DOHH2 (cell line): Measurements from ENCODE around the gene WDR62.

Source experiments
- H3F3A ChIP-seq: fragments of 200-600 bp; sonication (generic), shearing (Covaris generic); 2 replicates; pipeline ENCODE4 v1.6.0; 2016; ENCODE audit warnings: antibody characterized with exemption, mild to moderate bottlenecking; ENCODE audit not compliant: control insufficient read depth, insufficient read depth
- H3K27ac ChIP-seq: fragments of 200-600 bp; sonication (generic); 2 replicates; pipeline ENCODE4 v1.5.1; 2014; ENCODE audit warnings: low read depth, mild to moderate bottlenecking, low read length, moderate library complexity
- H3K27me3 ChIP-seq: fragments of 200-600 bp; sonication (generic); 2 replicates; pipeline ENCODE4 v1.6.1; 2014; ENCODE audit warnings: mild to moderate bottlenecking, low read length, mixed read lengths; ENCODE audit not compliant: control insufficient read depth
- H3K36me3 ChIP-seq: fragments of 200-600 bp; sonication (generic); 2 replicates; pipeline ENCODE4 v1.6.1; 2014; ENCODE audit warnings: mild to moderate bottlenecking, low read length, moderate library complexity, mixed read lengths; ENCODE audit not compliant: control insufficient read depth
- H3K4me1 ChIP-seq: fragments of 200-600 bp; sonication (generic); 2 replicates; pipeline ENCODE4 v1.6.1; 2014; ENCODE audit warnings: mild to moderate bottlenecking, low read length, mixed read lengths; ENCODE audit not compliant: control insufficient read depth
- H3K4me2 ChIP-seq: fragments of 200-600 bp; sonication (generic); 2 replicates; pipeline ENCODE4 v1.6.0; 2014; ENCODE audit warnings: mild to moderate bottlenecking, low read length, moderate library complexity
- H3K4me3 ChIP-seq: fragments of 200-600 bp; sonication (generic); 2 replicates; pipeline ENCODE4 v1.5.1; 2014; ENCODE audit warnings: mild to moderate bottlenecking, low read length, mixed read lengths
- H3K79me2 ChIP-seq: fragments of 200-600 bp; sonication (generic); 2 replicates; pipeline ENCODE4 v1.6.1; 2014; ENCODE audit warnings: mild to moderate bottlenecking, low read length, mixed read lengths; ENCODE audit not compliant: control insufficient read depth
- H3K9me2 ChIP-seq: fragments of 200-600 bp; sonication (generic); replicated peaks from 2 replicates; pipeline ENCODE4 v1.6.1; 2014; ENCODE audit warnings: mild to moderate bottlenecking, low read length, mixed read lengths; ENCODE audit not compliant: control insufficient read depth
- H3K9me3 ChIP-seq: fragments of 200-600 bp; sonication (generic); 2 replicates; pipeline ENCODE4 v1.6.1; 2014; ENCODE audit warnings: antibody characterized with exemption, low read length, mixed read lengths; ENCODE audit not compliant: control insufficient read depth, insufficient read depth
- H4K20me1 ChIP-seq: fragments of 200-600 bp; sonication (generic); 2 replicates; pipeline ENCODE4 v1.6.0; 2014; ENCODE audit warnings: low read depth, mild to moderate bottlenecking, antibody characterized with exemption, low read length, moderate library complexity; ENCODE audit not compliant: control insufficient read depth, insufficient read depth
- CTCF ChIP-seq: fragments of 200-600 bp; sonication (generic); IDR thresholded peaks from one replicate; pipeline ENCODE4 v1.5.1; 2014; ENCODE audit warnings: antibody characterized with exemption, mild to moderate bottlenecking, low read depth, low read length; ENCODE audit not compliant: poor library complexity, severe bottlenecking
- EZH2phosphoT487 ChIP-seq: fragments of 200-600 bp; sonication (generic); IDR thresholded peaks from 2 replicates; pipeline ENCODE4 v1.6.1; 2017; ENCODE audit warnings: borderline replicate concordance, mild to moderate bottlenecking, antibody characterized with exemption, low read length, moderate library complexity, mixed read lengths

Gene WDR62

GRCh38 chr19:36101550-36102327 lies 47.0 kb downstream of the WDR62 start:
- Histone ChIP-seq H3K9me2 (no peaks in the 10 kb centered on the region), H3K36me3 (peaks cover 77% of the 10 kb centered on the region)

GRCh38 chr19:36103040-36103626 lies 48.4 kb downstream of the WDR62 start:
- Histone ChIP-seq H3K79me2 (no peaks in the 10 kb centered on the region), H3F3A (no peaks in the 10 kb centered on the region), H3K27me3 (no peaks in the 10 kb centered on the region), H4K20me1 (no peaks in the 10 kb centered on the region), H3K9me3 (no peaks in the 10 kb centered on the region), H3K4me1 (no peaks in the 10 kb centered on the region), H3K9me2 (no peaks in the 10 kb centered on the region), H3K36me3 (peaks cover 76% of the 10 kb centered on the region), H3K4me3 (no peak overlapping the region), H3K27ac (no peak overlapping the region), H3K4me2 (no peak overlapping the region)
- no peak for TF ChIP-seq CTCF

More at GRCh38 chr19:36101550-36102327, 47.0 kb downstream of the WDR62 start:
- Histone ChIP-seq H3K4me3 (no peak overlapping the region), H3K27me3 (no peaks in the 10 kb centered on the region), H3K79me2 (no peaks in the 10 kb centered on the region), H3K27ac (no peak overlapping the region), H3K4me1 (no peaks in the 10 kb centered on the region), H3K4me2 (no peak overlapping the region), H4K20me1 (no peaks in the 10 kb centered on the region), H3F3A (no peaks in the 10 kb centered on the region), H3K9me3 (no peaks in the 10 kb centered on the region)
- TF ChIP-seq EZH2phosphoT487 (no peak), CTCF (no peak)

- Histone ChIP-seq H3K36me3 (peaks cover 72% of the 10 kb centered on the region), H3K27ac (no peak overlapping the region), H3K9me2 (no peaks in the 10 kb centered on the region), H4K20me1 (no peaks in the 10 kb centered on the region), H3K4me1 (no peaks in the 10 kb centered on the region), H3K9me3 (no peaks in the 10 kb centered on the region), H3K27me3 (no peaks in the 10 kb centered on the region), H3K4me2 (no peak overlapping the region), H3F3A (no peaks in the 10 kb centered on the region), H3K4me3 (no peak overlapping the region), H3K79me2 (no peaks in the 10 kb centered on the region)
- TF ChIP-seq CTCF, result no peak
- no peak for TF ChIP-seq EZH2phosphoT487
These were observed 49.3 kb downstream of the WDR62 start for GRCh38 chr19:36103842-36104552.
